Body of pancreas (tissue), 4 donors: Measurements from ENCODE around the gene ERICH4. TPM values are rescaled to one million over a fixed set of nuclear protein-coding genes. Genes with fewer than 3 reads are reported as not detected.

Source experiments
- ATAC-seq: fragments of 150-250 bp; one replicate; pipeline ENCODE4 v1.9.1; 2016
- DNase-seq, 4 donors: peaks; one replicate each; pipeline ENCODE4 v3.0.0-alpha.2; 2019
- H3K27ac ChIP-seq, 4 donors: fragments of 200-600 bp; sonication (generic); 1 replicate in 3 of 4; 2 replicates in 1 of 4; pipeline versions ENCODE4 v1.5.1 to v1.6.1; 2016 to 2019; ENCODE audit warnings: mild to moderate bottlenecking in 1 of 4, mixed read lengths in 1 of 4, moderate library complexity in 1 of 4
- H3K27me3 ChIP-seq, 2 donors: fragments of 200-600 bp; sonication (generic); one replicate each; pipeline ENCODE4 v1.6.0; 2016; ENCODE audit warnings: mild to moderate bottlenecking in 1 of 2
- H3K36me3 ChIP-seq, 2 donors: fragments of 200-600 bp; sonication (generic); replicated peaks in 1 of 2; 2 replicates each; pipeline ENCODE4 v1.5.1; 2016; ENCODE audit warnings: low read depth in 2 of 2; ENCODE audit not compliant: insufficient read depth in 1 of 2
- H3K4me1 ChIP-seq: fragments of 200-600 bp; sonication (generic); one replicate; pipeline ENCODE4 v1.6.0; 2016
- H3K4me3 ChIP-seq, 2 donors: fragments of 200-600 bp; sonication (generic); 1 replicate in 1 of 2; 2 replicates in 1 of 2; pipeline ENCODE4 v1.5.1; 2016 to 2019
- H3K9me3 ChIP-seq, 3 donors: fragments of 200-600 bp; sonication (generic); 1 replicate in 2 of 3; 2 replicates in 1 of 3; pipeline ENCODE4 v1.5.1; 2016
- POLR2A ChIP-seq, 3 donors: fragments of 450-650 bp; IDR thresholded peaks; one replicate each; pipeline ENCODE4 v1.6.1; 2016; ENCODE audit warnings: antibody characterized with exemption in 3 of 3, mild to moderate bottlenecking in 2 of 3
- WGBS, 2 donors: methylation state at CpG; one replicate each; pipeline ENCODE4 v1.1.5; 2017; 5-methylcytosine and 5-hydroxymethylcytosine counted together
- intact Hi-C: fragments of 100-400 bp; cut with DNase I; formaldehyde crosslinking; loops from one replicate; pipeline ENCODE4 v1.15.1; 2023
- total RNA-seq, 2 donors: library from RNA; depleted of rRNA; stranded (reverse); fragments of >200 nt; gene quantifications; one replicate each; pipeline ENCODE4 v1.1.0, GENCODE V29; 2016
- TF ChIP-seq, protein P1 (sequence below), 7 experiments: fragments of 450-650 bp in 4 of 7; fragments of 200-600 bp in 3 of 7; sonication (generic) in 3 of 7; IDR thresholded peaks; one replicate each; pipeline ENCODE4 v1.5.1; 2016 to 2019; ENCODE audit warnings: antibody characterized with exemption in 7 of 7

ERICH4 gene, protein sequence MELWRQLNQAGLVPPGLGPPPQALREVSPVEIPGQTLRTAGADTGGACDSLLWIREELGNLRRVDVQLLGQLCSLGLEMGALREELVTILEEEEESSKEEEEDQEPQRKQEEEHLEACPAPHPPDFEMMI
- not detected for total RNA-seq

DNA sequence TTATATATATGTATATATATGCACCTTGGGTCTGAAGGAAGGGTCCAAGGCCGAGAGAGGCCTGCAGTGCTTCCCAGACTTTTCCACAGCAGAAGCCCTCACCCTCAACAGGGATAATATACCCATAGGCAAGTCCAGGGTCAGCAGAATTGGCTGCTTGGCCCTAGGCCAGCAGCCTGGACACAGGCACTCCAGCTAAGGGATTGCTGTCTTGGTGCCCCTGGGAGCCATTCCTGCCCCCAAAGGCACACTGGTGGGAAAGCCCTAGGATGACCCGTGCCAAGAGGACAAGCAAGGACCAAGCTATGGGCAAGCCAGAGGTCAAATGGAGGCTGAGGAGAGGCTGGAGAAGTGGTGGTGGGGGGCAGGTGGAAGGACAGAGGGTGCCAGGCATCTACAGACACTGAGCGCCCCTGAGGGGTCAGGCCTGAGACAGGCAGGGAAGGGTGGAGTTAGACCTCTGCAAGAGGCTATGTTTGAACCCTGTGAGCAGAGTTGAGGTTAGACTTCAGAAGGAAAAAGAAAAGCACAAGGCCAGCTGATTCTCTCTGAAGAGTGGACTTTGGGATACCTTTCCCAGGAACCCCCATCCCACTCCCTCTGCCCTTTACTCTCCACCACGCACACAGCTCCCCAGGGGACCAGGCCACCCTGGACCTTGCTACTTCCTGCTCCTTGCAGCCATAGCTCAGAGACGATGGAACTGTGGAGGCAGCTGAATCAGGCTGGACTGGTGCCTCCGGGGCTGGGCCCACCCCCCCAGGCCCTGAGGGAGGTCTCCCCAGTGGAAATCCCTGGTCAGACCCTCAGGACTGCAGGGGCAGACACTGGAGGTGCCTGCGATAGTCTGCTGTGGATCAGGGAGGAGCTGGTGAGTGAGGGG lies at the start of gene ERICH4:
Gene ERICH4 (plus strand): TSS at position 684 of the 883 bp plus-strand sequence. CDS start 14 bp downstream, at position 698.
- H3K9me3 ChIP-seq, result no peaks in the 10 kb centered on the region
- intact Hi-C loops, result no loop called here
- no peak within 1 kb of the TSS for H3K27ac ChIP-seq
- peaks cover 7% of the 10 kb centered on the region for H3K4me1 ChIP-seq
- H3K36me3 ChIP-seq, result no peaks in the 10 kb centered on the region
- no peak within 1 kb of the TSS for H3K4me3 ChIP-seq
- peaks cover 0 to 5% of the 10 kb centered on the region in 2 donors for H3K27me3 ChIP-seq
- no peak for ATAC-seq
- WGBS, 2 donors, result 54 to 60% methylated on average over 5 to 7 of the region's 7 CpGs
- TF ChIP-seq, protein P1, sequence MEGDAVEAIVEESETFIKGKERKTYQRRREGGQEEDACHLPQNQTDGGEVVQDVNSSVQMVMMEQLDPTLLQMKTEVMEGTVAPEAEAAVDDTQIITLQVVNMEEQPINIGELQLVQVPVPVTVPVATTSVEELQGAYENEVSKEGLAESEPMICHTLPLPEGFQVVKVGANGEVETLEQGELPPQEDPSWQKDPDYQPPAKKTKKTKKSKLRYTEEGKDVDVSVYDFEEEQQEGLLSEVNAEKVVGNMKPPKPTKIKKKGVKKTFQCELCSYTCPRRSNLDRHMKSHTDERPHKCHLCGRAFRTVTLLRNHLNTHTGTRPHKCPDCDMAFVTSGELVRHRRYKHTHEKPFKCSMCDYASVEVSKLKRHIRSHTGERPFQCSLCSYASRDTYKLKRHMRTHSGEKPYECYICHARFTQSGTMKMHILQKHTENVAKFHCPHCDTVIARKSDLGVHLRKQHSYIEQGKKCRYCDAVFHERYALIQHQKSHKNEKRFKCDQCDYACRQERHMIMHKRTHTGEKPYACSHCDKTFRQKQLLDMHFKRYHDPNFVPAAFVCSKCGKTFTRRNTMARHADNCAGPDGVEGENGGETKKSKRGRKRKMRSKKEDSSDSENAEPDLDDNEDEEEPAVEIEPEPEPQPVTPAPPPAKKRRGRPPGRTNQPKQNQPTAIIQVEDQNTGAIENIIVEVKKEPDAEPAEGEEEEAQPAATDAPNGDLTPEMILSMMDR (IDR thresholded peaks at IDR 0.05), result no peak
- TF ChIP-seq POLR2A (IDR thresholded peaks at IDR 0.05), result no peak
- no peak for DNase-seq

DNA sequence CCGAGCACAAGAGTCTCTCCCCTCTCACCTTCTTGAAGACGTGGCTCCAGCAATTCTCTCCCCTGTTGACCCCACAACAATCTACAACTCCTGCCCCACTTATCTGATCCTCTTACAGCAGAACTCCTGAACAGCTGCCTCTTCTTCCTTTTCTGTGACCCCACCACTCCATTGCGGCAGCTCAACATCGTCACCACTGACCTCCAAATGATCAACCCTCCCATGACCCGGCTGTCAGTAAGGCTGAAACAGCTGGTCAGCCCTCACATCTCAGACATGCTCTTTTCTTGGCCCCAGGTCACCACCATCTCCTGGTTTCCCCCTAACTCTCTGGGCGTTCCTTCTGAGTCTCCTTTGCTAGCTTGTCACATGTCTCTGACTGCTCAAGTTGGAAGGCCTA lies 47.6 kb upstream of the ERICH4 start:
- Histone ChIP-seq H3K27me3 (no peaks in the 10 kb centered on the region), H3K36me3 (peaks cover 0 to 14% of the 10 kb centered on the region in 2 donors), H3K27ac (no peak overlapping the region), H3K4me3 (no peak overlapping the region), H3K9me3 (no peaks in the 10 kb centered on the region), H3K4me1 (peaks cover 26% of the 10 kb centered on the region)
- no peak for ATAC-seq
- DNase-seq, result no peak
- TF ChIP-seq, protein P1 (IDR thresholded peaks at IDR 0.05), result no peak
- TF ChIP-seq POLR2A (IDR thresholded peaks at IDR 0.05), result no peak
- 78% methylated on average over 6 of the region's 6 CpGs for WGBS, 2 donors
- intact Hi-C loops, result no loop called here

DNA sequence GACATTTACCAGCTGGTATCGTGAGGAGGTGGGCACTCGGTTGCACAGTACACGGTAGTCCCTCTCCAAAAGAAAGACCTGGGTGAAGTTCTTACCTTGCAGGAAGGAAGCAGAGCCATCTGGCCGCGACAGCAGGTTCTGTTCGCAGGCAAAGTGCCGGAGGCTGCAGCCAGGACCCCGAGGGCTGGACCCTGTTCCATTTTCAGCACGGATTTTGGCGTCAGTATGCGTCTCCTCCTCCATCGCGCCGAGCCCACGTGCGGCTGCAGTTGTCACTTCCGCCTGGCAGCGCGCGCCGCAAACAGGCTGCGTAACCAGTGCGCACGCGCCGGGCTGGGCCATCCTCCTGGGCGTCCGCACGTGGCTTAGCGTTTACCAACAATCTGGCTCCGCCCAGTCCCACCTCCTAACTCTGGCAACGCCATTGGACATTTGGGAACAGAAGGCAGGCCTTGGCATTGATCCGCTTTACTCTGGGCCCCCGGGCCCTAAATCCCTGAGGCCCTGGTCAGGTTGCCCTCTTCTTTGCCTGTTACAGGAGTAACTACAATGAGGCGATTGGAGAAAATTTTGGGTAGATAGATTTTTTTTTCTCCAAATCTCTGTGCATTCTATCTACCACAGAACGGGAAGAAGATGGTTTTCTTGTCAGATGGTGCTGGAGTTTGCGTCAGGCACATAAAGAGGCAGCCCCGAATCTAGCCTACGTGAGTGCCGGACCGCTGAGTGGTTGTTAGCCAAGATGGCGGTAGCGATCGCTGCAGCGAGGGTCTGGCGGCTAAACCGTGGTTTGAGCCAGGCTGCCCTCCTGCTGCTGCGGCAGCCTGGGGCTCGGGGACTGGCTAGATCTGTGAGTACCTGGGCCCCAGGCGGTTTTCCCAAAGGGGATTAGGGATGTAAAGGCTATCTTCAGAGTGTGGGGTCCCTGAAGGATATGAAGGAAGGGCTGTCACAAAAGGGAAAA lies 45.6 kb upstream of the ERICH4 start, which contains the start of the genes BCKDHA and EXOSC5:
Gene BCKDHA (plus strand): TSS at position 733 of the 964 bp plus-strand sequence. CDS start 10 bp downstream, at position 743.
Gene EXOSC5 (minus strand): TSS at position 274 of the 964 bp plus-strand sequence. CDS start 31 bp downstream, at position 243.
- peaks cover 26% of the 10 kb centered on the region for H3K4me1 ChIP-seq
- peak; percentile 99 for ATAC-seq
- intact Hi-C loops, result no loop called here

DNA sequence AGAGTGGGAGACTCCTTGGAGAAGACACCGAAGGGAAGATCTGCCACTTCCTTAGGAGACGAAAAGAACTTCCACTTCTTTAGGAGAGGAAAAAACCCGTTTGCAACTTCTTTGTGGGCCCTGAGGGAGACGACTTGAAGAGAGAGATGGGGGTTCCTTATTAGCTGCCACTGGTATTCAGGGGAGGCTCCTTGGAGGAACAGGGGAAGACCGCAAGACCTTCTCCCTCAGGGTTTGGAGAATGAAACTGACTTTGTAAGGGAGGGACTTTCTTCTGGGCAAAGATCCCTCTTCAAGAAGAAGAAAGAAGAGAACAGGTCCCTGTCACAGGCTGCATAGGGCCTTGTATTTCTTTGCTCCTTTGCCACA lies 44.9 kb upstream of the ERICH4 start:
- intact Hi-C loops, result no loop called here
- H3K4me1 ChIP-seq, result peaks cover 27% of the 10 kb centered on the region
- no peak for ATAC-seq

More for the DNA sequence above, 45.6 kb upstream of the ERICH4 start, which contains the start of the genes BCKDHA and EXOSC5:
- Histone ChIP-seq H3K36me3 (no peaks in the 10 kb centered on the region), H3K27ac (peak within 1 kb of the TSS; percentile 85 to 95 (median 93)), H3K27me3 (no peaks in the 10 kb centered on the region), H3K4me3 (peak within 1 kb of the TSS; percentile 96 to 97), H3K9me3 (no peaks in the 10 kb centered on the region)
- 0% methylated on average over 18 to 50 of the region's 50 CpGs for WGBS, 2 donors
- peak; percentile 100 for DNase-seq
- TF ChIP-seq, protein P1 (IDR thresholded peaks at IDR 0.05), result no peak
- TF ChIP-seq POLR2A (IDR thresholded peaks at IDR 0.05), result peak in 2 of 3 donors; percentile 57 to 61

More for the DNA sequence above, 44.9 kb upstream of the ERICH4 start:
- DNase-seq, result no peak
- Histone ChIP-seq H3K4me3 (peak overlapping the region; percentile 96 to 97), H3K9me3 (no peaks in the 10 kb centered on the region), H3K27ac (peak overlapping the region; percentile 85 to 95 (median 93)), H3K36me3 (no peaks in the 10 kb centered on the region), H3K27me3 (no peaks in the 10 kb centered on the region)
- TF ChIP-seq, protein P1 (IDR thresholded peaks at IDR 0.05), result no peak
- TF ChIP-seq POLR2A (IDR thresholded peaks at IDR 0.05), result no peak
- 0% methylated on average over 5 of the region's 5 CpGs for WGBS, 2 donors
